ENCODE data around the gene ADSS2. TPM values are rescaled to one million over a fixed set of nuclear protein-coding genes. Genes with fewer than 3 reads are reported as not detected.

ADSS2 gene
- total RNA-seq, 1 donor, result 51.2 TPM

DNA sequence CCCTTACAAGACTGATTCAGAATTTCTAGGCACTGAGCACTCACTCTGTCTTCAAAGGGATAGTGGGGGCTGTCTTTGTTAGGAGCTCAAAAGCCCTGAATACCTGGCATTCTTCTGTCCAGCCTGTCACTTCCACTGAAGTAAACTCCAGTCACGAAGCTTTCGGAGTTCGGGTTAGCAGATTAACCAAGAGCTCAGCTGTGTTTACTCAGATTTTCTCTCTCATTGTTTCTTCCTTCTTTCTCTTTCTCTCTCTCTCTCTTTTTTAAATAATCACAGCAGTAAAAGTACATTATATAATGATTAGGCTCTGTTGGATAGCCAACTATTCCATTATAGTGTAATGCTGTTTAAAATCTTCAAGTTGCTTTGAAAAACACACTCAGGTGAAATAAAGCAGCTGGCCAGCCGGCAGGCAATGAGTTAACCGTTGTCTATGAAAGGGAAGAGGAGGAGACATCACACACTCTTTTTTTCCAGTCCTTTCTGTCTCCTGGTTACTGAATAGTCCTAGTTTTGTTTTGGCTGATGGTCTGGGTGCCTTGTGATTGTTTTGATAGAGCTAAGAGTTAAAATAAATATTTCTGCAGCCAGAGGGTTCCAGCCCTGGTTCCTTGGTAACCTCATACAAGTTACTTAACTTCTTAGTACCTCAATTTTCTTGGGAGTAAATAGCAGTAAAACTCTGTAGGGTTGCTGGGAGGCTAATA lies 89.8 kb downstream of the ADSS2 start:
- TF ChIP-seq, protein P1, sequence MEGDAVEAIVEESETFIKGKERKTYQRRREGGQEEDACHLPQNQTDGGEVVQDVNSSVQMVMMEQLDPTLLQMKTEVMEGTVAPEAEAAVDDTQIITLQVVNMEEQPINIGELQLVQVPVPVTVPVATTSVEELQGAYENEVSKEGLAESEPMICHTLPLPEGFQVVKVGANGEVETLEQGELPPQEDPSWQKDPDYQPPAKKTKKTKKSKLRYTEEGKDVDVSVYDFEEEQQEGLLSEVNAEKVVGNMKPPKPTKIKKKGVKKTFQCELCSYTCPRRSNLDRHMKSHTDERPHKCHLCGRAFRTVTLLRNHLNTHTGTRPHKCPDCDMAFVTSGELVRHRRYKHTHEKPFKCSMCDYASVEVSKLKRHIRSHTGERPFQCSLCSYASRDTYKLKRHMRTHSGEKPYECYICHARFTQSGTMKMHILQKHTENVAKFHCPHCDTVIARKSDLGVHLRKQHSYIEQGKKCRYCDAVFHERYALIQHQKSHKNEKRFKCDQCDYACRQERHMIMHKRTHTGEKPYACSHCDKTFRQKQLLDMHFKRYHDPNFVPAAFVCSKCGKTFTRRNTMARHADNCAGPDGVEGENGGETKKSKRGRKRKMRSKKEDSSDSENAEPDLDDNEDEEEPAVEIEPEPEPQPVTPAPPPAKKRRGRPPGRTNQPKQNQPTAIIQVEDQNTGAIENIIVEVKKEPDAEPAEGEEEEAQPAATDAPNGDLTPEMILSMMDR (IDR thresholded peaks at IDR 0.05; ENCODE audit: insufficient read depth, low read length), result no peak
- peak; percentile 64 for DNase-seq (ENCODE audit: low read depth)
- H3K4me3 ChIP-seq (ENCODE audit: low read depth, low read length), result no peak overlapping the region

Other genes starting within 250 kb of the ADSS2 start
- gene CATSPERE, start 9.4 kb upstream of the ADSS2 start, total RNA-seq (ENCODE audit: low replicate concordance), result 0.49 and 1.1 TPM in 2 replicates
- gene DESI2, start 201.2 kb upstream of the ADSS2 start, total RNA-seq (ENCODE audit: low replicate concordance), result 25.2 and 54.7 TPM in 2 replicates